ENCODE measurements around the gene CWF19L1.

CWF19L1 gene

GRCh38 chr10:100248820-100249219 is 18.6 kb downstream of the CWF19L1 start:
- DNase-seq = no peak

- DNase-seq = no peak
Measured at GRCh38 chr10:100245484-100246220, 21.8 kb downstream of the CWF19L1 start.

DNA sequence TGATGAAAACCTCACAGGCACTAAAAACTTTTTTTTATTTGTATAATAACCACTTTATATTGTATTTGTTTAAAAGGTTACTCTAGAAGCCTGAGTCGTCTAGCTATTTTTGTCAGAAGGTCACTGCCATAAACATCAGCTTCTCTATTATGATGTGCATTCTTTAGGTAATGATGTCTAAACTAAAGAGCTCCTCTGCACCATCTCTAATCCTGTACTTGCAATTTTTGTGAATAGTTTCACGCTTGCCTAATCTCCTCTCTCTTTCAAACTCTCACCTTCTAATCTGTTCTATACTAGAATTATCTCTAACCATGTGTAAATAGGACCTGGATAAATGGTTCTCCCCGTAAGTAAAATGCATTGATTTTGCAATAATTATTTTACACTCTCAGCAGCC is 27.6 kb downstream of the CWF19L1 start:
- no peak for DNase-seq

DNA sequence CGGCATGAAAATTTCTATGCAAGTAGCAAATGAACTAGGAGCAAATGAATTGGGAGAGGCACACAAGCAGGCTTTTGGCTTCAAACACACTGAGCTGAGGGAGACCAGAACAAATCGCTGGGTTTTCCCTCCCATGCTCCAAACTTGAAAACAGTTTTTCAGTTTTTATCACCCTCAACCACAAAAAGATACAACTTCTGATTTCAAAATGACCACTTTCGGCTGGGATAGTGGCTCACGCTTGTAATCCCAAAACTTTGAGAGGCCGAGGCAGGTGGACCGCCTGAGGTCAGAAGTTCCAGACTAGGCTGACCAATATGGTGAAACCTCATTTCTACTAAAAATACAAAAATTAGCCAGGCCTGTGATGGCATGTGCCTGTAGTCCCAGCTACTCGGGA is 29.0 kb downstream of the CWF19L1 start:
- no peak for DNase-seq

DNA sequence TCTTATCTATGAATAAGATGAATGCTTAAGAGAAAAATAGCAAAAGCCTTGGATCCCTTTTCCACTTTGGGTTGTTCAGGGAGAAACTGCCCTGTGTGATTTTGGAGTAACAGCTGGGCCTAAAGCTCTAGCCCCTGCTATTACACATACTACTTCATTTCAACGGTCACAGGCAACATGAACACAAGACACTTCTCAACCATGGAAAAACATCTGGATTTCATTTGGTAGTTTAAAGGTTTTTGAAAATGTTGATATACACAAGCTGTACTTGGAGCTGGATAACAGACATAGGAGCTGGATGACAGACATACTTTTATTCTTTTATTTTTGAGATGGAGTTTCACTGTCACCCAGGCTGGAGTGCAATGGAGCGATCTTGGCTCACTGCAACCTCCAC is 35.3 kb downstream of the CWF19L1 start:
- DNase-seq = no peak

GRCh38 chr10:100229819-100230422 is 37.5 kb downstream of the CWF19L1 start:
- no peak for DNase-seq

DNA sequence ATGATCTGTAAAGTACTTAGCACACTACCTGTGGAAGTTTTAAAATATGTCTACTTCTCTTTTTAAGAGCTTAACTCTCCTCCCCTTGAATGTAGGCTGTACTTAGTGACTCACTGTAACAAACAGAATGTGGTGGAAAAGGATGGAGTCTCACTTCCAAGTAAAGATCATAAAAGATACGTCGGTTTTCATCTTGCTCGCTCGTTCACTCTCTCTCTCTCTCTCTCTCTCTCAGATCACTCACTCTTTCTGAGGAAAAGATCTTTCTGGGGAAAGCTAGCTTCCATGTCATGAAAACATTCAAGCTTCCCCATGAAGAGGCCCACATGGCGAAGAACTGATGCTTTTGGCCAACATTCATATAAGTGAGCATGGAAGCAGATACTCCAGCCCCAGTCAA is 43.6 kb downstream of the CWF19L1 start:
- no peak for DNase-seq

- DNase-seq = no peak
Measured at GRCh38 chr10:100222529-100222928, 44.9 kb downstream of the CWF19L1 start.

DNA sequence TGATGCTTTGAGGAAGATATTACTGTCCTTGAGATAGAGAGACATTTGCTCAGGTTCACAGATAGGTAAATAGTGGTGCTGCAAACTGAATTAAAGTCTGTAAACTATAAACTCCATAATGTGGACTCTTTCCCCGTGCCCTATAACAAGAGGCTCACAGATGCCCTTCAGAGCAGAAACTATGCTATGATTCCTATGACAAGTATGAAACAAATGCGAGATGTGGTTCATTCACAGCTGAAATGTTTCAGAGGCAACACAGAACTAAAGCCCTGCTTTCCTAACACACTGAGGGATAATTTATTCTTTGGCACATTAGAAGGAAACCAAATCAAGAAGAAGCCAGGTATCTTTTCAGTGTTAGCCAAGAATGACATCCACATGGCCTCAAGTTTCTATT is 51.4 kb downstream of the CWF19L1 start:
- DNase-seq = no peak

GRCh38 chr10:100209303-100209702 is 58.1 kb downstream of the CWF19L1 start:
- DNase-seq = no peak

DNA sequence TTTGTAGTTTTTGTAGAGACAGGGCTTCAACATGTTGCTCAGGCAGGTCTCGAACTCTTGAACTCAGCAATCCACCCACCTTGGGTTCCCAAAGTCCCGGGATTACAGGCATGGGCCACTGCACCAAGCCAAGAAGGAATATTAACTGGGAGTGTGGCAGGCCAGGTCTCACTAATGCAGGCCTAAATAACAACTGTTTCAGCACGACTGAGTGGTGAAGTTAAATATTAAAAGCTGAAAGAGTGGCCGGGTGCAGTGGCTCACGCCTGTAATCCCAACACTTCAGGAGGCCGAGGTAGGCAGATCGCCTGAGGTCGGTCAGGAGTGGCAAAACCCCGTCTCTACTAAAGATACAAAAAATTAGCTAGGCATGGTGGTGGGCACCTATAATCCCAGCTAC is 59.2 kb downstream of the CWF19L1 start:
- DNase-seq = no peak

GRCh38 chr10:100204370-100204769 is 63.1 kb downstream of the CWF19L1 start:
- no peak for DNase-seq

DNA sequence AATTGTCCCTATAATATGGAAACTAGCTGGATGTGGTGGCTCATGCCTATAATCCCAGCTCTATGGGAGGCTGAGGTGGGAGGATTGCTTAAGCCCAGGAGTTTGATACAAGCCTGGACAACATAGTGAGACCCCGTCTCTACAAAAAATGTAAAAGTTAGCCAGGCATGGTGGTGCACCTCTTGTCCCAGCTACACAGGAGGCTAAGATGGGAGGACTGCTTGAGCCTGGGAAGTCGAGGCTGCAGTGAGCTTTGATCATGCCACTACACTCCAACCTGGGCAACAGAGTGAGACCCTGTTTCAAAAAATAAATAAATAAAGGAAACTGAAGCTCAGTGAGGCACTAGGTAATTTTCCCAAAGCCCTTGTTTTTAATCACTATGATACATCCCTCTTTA is 65.9 kb downstream of the CWF19L1 start:
- DNase-seq = no peak

GRCh38 chr10:100194711-100195110 is 72.7 kb downstream of the CWF19L1 start:
- no peak for DNase-seq

DNA sequence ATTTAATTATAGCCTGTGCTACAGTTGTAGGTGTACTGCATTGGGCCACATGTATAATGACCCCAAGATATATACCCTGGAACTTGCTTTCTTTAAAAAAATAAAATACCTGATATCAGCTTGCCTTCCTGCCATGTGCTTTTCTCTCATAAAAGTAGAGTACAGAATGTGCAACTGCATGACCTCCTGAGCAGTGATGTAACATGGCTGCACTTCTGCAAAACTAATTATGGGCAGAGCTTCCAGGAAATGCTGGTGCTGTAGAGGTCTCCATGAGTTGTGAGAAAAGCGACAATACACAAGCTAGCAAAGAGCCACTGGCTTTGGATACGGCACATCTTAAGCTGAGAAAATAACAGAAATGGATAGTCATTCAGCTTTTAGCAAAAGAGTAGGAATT is 75.1 kb downstream of the CWF19L1 start:
- no peak for DNase-seq

- DNase-seq = no peak
Measured at GRCh38 chr10:100186253-100187212, 80.9 kb downstream of the CWF19L1 start.

DNA sequence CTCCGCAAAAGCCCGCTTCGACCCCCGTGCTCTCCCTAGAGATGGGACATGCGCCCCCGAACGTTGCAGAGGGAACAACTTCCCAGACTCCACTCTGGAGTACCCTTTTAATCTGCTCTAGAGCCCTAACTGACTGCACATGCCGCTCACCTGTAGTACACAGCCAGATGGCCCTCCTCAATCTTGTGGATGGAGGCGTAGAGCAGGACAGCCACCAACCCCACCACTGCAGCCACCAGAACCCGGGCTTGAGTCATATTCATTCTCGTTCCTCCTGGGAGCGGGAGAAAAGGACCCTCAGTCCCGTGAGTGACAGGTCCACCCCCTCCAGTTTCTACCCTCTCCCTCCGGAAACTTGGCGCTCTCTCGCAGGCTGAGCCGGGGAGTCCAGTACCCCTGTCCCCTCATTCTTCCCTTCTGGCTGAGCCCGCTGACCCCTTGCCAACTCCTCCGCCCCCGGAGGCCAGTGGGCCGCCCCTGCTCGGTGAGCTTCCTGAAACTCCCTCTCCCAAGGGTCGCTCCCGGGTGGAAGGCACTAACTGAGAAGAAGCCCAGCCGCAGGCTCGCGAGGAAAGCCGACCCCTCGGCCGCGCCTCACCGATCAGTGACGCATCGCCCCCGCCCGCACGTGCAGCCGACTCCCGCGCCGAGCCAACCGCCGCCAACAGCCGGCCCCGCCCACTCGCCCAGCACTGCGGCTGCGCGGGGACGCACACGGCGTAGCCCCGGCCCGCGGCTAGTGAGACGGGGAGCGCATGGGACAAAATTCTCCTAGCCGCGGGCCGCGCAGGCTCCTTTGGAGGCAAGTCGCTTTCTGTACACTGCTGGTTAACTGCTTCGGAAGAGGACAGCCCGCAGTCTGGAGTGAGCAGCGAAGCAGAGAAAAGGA is 81.8 kb downstream of the CWF19L1 start, which contains the start of gene ERLIN1:
ERLIN1 (minus strand) TSS at position 666 of the 889 bp plus-strand sequence; CDS start at position 263, 403 bp downstream.
- peak; percentile 86 for DNase-seq

DNA sequence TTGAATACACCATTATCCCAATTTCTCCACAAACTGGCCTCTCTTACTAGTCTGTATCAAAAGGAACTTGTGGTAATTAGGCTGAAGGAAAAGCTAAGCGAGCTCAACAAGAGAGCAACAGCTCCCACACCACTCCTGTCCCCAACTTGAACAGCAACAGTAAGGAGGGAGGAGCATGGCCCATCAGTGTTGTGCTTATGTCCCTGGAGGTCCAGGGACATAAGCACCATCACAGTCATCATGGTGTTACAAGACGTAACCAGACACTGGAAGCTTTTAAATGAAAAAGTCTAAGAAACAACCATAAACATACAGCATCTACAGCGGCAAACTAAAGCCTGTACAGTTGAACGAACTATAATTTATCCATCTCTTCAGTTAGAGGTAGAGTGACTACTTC is 82.6 kb downstream of the CWF19L1 start:
- no peak for DNase-seq

GRCh38 chr10:100184426-100184825 is 83.0 kb downstream of the CWF19L1 start:
- DNase-seq = no peak

DNA sequence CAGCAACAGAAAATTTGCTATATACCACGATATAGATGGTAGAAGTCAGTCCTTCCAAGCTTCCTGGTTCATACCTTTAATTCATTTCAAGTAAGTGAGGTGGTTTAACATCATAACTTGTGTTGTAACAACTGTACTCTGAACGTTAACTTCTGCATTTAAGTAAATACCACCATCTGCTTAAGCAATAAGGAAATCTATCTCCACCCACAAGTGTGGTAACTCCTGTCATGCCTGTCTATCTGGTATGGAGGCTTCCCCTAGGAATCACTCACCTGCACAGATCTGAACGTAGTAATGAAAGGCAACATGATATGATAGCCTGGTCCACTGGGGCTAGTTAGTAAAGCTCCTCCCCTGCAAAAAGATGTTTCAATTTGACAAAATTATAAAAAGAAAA is 84.0 kb downstream of the CWF19L1 start:
- DNase-seq = no peak

DNA sequence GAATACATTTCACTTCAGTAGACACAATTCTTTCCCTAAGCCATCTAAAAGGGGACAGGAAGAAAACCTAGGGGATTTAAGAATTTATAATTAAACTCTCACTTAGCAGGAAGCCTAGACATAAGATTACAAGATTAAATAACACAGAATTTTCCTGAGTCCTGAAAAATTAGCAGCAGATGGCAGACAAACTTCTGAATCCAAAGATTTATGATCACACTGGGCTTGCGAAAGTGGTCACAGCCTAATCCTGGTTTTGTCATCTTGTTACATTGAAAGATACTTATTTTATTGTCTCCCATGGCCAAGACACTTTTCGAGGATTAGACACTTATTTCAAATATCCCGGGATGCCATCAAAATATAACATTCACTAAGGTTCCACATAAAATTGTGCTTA is 84.5 kb downstream of the CWF19L1 start:
- no peak for DNase-seq
